ENCODE results near the gene ENKD1. TPM values are rescaled to one million over a fixed set of nuclear protein-coding genes. Genes with fewer than 3 reads are reported as not detected.

Gene ENKD1
- total RNA-seq, 4 donors from 2014 or later: 6.2 to 17.6 (median 16.0) TPM

DNA sequence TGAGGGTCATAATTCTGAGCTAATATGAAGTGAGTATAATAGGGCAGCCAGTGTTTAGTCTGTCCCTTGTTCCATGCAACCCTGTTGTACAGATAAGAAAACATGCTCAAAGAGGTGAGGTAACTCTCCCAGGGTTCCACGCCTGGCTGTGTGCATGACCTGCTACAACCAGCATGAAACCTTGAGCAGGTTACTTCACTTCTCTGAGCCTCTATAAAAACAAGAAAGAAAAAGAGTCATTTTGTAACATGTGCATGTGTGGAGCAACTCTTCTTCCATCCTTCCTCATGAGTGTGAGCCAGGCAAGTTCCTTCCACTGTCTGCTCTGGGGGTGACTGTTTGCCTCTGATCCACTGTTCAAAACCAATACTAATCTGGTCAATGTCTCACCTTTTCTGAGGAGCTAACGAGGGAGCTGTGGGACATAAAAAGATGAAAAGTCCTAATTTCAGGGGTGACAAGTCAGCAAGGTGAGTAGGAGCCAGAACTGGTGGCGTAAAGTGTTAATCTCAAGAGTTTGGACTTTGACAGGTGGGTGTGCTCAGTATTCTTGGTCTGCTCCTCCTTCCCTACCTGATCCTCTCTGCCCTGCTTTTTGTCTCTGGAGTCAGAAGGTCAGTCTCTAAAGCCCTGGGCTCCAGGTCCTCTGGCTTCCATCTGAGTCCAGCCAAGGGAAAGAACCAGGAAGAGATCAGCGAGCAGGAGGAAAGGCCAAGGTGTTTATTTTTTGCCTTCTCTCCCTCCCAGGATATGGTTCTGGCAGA, 31.1 kb upstream of the ENKD1 start:
- TF ChIP-seq, protein P1, sequence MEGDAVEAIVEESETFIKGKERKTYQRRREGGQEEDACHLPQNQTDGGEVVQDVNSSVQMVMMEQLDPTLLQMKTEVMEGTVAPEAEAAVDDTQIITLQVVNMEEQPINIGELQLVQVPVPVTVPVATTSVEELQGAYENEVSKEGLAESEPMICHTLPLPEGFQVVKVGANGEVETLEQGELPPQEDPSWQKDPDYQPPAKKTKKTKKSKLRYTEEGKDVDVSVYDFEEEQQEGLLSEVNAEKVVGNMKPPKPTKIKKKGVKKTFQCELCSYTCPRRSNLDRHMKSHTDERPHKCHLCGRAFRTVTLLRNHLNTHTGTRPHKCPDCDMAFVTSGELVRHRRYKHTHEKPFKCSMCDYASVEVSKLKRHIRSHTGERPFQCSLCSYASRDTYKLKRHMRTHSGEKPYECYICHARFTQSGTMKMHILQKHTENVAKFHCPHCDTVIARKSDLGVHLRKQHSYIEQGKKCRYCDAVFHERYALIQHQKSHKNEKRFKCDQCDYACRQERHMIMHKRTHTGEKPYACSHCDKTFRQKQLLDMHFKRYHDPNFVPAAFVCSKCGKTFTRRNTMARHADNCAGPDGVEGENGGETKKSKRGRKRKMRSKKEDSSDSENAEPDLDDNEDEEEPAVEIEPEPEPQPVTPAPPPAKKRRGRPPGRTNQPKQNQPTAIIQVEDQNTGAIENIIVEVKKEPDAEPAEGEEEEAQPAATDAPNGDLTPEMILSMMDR (IDR thresholded peaks at IDR 0.05; ENCODE audit: low read depth): no peak

DNA sequence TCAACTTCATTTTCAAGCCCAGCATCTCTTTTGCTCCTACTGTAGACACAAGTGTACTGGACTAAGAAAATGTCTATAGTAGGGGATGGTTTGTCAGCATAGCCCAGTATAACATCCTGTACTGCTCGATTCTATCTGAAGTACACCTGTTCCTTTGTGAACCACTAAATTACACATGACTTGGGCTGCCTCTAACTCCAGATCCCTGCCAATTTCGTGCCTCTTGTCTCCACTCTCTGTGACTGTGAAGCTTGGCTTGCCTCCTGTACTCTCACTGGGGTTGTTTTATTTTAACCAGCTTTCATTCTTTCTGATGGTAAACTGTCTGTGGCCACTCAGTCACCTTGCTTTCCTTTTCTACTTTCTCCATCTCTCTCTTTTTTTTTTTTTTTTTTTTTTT, 28.1 kb upstream of the ENKD1 start:
- TF ChIP-seq, protein P1 (IDR thresholded peaks at IDR 0.05; ENCODE audit: low read depth): no peak

DNA sequence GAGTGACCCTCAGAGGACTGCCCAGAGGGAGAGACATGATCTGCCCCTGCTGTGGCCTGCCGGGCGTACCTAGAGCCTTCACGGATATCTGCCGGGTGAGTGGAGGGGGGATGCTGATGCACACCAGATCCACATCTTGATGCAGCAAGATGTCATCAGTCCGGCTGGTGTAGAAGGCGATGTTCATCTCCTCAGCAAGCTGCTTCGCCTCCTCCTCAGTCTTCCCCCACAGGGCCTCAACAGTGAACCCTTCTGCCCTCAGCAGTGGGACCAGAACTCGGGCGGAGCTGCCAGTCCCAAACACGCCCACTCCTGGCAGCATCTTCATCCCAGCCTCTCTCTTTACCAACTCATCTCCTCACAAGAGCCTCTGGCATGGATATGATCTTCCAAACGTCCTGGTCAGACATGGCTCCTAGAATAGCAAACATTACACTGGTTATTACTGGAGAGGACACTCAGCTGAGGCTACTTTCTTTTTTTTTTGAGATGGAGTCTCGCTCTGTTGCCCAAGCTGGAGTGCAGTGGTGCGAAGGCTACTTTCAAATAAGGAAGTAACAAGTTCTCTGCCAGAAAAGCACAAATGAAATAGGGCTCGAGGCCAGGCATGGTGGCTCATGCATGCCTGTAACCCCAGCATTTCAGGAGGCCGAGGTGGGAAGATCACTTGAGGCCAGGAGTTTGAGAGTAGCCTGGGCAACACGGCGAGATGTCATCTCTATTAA, 19.0 kb upstream of the ENKD1 start:
- TF ChIP-seq, protein P1 (IDR thresholded peaks at IDR 0.05; ENCODE audit: low read depth): no peak

DNA sequence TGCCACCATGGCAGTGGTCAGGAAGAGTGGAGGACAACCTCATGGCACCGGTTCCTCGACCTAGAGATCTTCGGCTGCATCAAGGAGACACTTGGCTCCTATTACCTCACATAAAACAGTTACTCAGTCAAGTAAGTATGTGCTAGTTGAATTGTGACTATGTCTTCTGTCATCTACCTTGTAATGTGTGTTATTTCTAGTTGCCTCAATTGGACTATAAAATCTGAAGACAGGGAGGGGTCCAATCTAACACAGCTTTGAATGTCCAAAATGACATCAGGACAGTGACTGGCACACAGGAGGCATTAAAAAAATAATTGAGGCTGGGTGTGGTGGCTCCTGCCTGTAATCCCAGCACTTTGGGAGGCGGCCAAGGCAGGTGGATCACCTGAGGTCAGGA, 17.2 kb upstream of the ENKD1 start:
- TF ChIP-seq, protein P1 (IDR thresholded peaks at IDR 0.05; ENCODE audit: low read depth): no peak

DNA sequence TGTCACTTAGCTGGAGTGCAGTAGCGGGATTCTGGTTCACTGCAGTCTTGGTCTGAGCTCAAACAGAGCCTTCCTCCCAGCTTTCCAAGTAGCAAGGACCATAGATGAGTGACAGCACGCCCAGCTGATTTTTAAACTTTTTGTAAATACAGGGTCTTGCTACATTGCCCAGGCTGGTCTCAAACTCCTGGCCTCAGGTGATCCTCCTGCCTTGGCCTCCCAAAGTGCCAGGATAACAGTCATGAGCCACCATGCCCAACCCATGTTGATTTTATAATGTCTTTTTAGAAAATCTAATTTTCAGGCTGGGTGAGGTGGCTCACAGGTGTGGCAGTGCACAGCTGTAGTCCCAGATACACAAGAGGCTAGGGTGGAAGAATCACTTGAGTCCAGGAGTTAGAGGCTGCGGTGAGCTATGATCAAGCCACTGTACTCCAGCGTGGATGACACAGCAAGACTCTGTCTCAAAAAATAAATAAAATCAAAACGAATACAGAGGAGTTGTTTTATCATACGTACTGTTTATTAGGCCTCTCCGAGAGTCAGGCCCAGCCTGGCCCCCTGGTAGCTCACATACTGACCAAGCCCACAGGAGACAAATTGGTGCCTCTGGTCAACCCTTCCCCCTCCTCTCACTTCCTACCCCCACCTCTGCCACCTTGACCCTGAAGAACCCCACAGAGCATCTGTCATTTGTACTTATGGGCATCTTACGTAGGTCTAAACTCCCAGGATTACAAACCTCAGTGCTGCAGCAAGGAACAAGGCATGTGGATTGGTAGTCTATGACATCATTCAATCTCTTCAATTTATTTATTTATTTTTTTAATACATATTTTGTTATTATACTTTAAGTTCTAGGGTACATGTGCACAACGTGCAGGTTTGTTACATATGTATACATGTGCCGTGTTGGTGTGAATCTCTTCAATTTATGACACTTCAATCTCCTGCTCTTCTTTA, 13.7 kb upstream of the ENKD1 start:
- TF ChIP-seq, protein P1 (IDR thresholded peaks at IDR 0.05; ENCODE audit: low read depth): no peak

DNA sequence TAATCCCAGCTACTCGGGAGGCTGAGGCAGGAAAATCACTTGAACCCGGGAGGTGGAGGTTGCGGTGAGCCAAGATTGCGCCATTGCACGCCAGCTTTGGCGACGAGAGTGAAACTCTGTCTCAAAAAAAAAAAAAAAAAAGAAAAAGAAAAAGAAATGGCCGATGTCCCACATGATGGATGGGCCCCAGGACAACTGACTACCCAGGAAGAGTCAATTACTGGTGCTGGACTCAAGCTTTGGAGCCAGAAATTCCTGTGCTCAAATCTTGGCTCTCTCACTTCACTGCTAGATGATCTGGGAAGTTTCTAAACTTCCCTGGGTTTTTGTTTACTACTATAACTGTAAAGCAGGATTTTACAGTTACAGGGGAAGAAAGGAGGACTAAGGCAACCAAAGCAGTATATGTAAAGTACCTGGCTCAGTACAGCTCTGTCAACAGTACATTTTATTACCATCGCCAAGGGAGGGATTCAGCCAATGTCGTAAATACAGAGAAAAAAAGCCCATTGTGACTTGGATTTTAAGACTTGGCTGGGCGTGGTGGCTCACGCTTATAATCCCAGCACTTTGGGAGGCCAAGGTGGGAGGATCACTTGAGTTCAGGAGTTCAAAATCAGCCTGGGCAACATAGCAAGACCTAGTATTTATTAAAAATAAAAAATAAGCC, 11.9 kb upstream of the ENKD1 start:
- TF ChIP-seq, protein P1 (IDR thresholded peaks at IDR 0.05; ENCODE audit: low read depth): no peak
